B cell (primary cell): ENCODE data around the gene MECR.

ENCODE experiments used
- EZH2 ChIP-seq: IDR thresholded peaks from 2 replicates; pipeline ENCODE4 v1.6.1; 2012; ENCODE audit warnings: borderline replicate concordance, low read depth, mild to moderate bottlenecking, moderate library complexity, low read length; ENCODE audit not compliant: insufficient read depth, poor library complexity, severe bottlenecking
- TF ChIP-seq, protein P1 (sequence below): fragments of 200-600 bp; IDR thresholded peaks from one replicate; pipeline ENCODE4 v1.8.0; 2022; ENCODE audit warnings: antibody characterized with exemption, mild to moderate bottlenecking

DNA sequence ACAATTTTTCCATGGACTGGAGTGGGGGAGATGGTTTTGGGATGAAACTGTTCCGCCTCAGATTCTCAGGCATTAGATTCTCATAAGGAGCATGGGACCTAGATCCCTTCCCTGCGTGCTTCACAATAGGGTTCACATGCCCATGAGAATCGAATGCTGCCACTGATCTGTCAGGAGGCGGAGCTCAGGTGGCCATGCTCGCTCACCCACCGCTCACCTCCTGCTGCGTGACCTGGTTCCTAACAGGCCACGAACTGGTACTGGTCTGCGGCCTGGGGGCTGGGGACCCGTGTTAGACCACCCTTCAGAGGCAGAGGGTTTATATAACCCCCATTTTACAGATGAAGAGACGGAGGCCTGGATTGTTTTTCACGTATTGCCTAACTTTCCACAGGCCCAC, 32.7 kb downstream of the MECR start:
- TF ChIP-seq, protein P1, sequence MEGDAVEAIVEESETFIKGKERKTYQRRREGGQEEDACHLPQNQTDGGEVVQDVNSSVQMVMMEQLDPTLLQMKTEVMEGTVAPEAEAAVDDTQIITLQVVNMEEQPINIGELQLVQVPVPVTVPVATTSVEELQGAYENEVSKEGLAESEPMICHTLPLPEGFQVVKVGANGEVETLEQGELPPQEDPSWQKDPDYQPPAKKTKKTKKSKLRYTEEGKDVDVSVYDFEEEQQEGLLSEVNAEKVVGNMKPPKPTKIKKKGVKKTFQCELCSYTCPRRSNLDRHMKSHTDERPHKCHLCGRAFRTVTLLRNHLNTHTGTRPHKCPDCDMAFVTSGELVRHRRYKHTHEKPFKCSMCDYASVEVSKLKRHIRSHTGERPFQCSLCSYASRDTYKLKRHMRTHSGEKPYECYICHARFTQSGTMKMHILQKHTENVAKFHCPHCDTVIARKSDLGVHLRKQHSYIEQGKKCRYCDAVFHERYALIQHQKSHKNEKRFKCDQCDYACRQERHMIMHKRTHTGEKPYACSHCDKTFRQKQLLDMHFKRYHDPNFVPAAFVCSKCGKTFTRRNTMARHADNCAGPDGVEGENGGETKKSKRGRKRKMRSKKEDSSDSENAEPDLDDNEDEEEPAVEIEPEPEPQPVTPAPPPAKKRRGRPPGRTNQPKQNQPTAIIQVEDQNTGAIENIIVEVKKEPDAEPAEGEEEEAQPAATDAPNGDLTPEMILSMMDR, result no peak
- TF ChIP-seq EZH2, result no peak
